Vagina (tissue), 2 donors: ENCODE data around the gene AADAC. TPM values are rescaled to one million over a fixed set of nuclear protein-coding genes. Genes with fewer than 3 reads are reported as not detected.

Experiments used
- DNase-seq, 2 donors: peaks; one replicate each; pipeline ENCODE4 v3.0.0-alpha.2; 2017; ENCODE audit errors: extremely low spot score in 2 of 2
- H3K27ac ChIP-seq: fragments of 200-600 bp; sonication (generic); one replicate; pipeline ENCODE4 v1.5.1; 2019
- H3K27me3 ChIP-seq: fragments of 200-600 bp; sonication (generic); one replicate; pipeline ENCODE4 v1.5.1; 2019
- H3K36me3 ChIP-seq, 2 donors: fragments of 200-600 bp; sonication (generic); one replicate each; pipeline ENCODE4 v1.5.1; 2017 to 2019
- H3K4me1 ChIP-seq: fragments of 200-600 bp; sonication (generic); one replicate; pipeline ENCODE4 v1.5.1; 2019
- H3K4me3 ChIP-seq, 2 donors: fragments of 200-600 bp; sonication (generic); 1 replicate in 1 of 2; 2 replicates in 1 of 2; pipeline ENCODE4 v1.5.1; 2016 to 2019
- H3K9me3 ChIP-seq: fragments of 200-600 bp; sonication (generic); one replicate; pipeline ENCODE4 v1.5.1; 2019
- POLR2A ChIP-seq, 2 donors: fragments of 450-650 bp; IDR thresholded peaks; one replicate each; pipeline ENCODE4 v1.6.1; 2017; ENCODE audit warnings: antibody characterized with exemption in 2 of 2, mild to moderate bottlenecking in 2 of 2, moderate library complexity in 2 of 2
- POLR2AphosphoS5 ChIP-seq, 2 donors: sonication (generic); formaldehyde crosslinking; IDR thresholded peaks; one replicate each; pipeline ENCODE4 v1.9.0; 2017; ENCODE audit warnings: antibody characterized with exemption in 2 of 2, mild to moderate bottlenecking in 2 of 2, low read depth in 1 of 2; ENCODE audit not compliant: insufficient read depth in 1 of 2
- intact Hi-C: fragments of 100-400 bp; cut with DNase I; formaldehyde crosslinking; loops from one replicate; pipeline ENCODE4 v1.15.1; 2023
- total RNA-seq: library from RNA; depleted of rRNA; stranded (reverse); fragments of >200 nt; gene quantifications from one replicate; pipeline ENCODE4 v1.2.3, GENCODE V29; 2016
- TF ChIP-seq, protein P1 (sequence below), 3 experiments: fragments of 450-650 bp in 2 of 3; fragments of 200-600 bp in 1 of 3; sonication (generic) in 1 of 3; IDR thresholded peaks; one replicate each; pipeline ENCODE4 v1.5.1; 2017 to 2019; ENCODE audit warnings: antibody characterized with exemption in 3 of 3, mild to moderate bottlenecking in 2 of 3, moderate library complexity in 2 of 3

AADAC gene
- total RNA-seq, 1 donor from 2014 or later: 2.0 TPM

DNA sequence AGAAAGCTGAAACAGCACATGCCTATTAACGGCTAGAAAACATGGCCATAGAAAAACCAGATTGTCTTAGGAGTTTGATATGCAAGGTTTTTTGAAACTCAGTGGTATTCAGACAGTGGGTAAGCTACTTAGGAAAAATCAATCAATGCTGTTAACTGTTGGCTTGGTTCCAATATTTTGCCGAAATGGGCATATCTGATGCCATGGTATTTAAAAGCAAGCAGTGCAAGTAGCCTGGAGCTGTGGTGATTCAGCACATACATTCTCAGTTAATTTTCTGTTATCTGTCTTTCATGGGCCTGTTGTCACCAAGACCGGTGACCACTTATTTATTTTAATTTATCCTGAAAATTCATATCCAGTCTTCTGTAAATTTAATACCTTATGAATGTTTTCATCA lies 42.2 kb downstream of the AADAC start:
- Histone ChIP-seq H3K36me3 (no peaks in the 10 kb centered on the region), H3K4me1 (no peaks in the 10 kb centered on the region), H3K27ac (no peak overlapping the region), H3K4me3 (no peak overlapping the region), H3K9me3 (no peaks in the 10 kb centered on the region), H3K27me3 (no peaks in the 10 kb centered on the region)
- TF ChIP-seq POLR2AphosphoS5 (IDR thresholded peaks at IDR 0.05; ENCODE audit: insufficient read depth in 1 of 2, low read depth in 1 of 2) (no peak), POLR2A (IDR thresholded peaks at IDR 0.05) (no peak)
- TF ChIP-seq, protein P1, sequence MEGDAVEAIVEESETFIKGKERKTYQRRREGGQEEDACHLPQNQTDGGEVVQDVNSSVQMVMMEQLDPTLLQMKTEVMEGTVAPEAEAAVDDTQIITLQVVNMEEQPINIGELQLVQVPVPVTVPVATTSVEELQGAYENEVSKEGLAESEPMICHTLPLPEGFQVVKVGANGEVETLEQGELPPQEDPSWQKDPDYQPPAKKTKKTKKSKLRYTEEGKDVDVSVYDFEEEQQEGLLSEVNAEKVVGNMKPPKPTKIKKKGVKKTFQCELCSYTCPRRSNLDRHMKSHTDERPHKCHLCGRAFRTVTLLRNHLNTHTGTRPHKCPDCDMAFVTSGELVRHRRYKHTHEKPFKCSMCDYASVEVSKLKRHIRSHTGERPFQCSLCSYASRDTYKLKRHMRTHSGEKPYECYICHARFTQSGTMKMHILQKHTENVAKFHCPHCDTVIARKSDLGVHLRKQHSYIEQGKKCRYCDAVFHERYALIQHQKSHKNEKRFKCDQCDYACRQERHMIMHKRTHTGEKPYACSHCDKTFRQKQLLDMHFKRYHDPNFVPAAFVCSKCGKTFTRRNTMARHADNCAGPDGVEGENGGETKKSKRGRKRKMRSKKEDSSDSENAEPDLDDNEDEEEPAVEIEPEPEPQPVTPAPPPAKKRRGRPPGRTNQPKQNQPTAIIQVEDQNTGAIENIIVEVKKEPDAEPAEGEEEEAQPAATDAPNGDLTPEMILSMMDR (IDR thresholded peaks at IDR 0.05): no peak
- intact Hi-C loops: no loop called here
- DNase-seq: no peak

DNA sequence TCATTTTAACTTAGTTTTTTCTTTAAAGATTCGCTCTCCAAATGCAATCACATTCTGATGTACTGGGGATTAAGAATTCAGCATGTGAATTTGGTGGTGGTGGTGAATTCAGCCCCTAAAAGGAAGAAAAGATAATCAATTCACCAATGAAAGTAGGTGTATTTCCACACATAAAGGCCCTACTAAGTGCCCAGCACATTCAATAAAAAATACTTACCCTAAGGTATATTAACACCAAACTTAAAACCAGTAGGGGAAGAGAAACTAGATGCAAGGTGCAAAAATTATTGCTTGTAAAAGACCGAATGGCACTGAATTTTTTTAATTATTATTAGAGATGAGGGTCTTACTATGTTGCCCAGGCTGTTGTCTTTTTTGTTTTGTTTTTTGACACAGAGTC lies 42.7 kb downstream of the AADAC start:
- no peak for DNase-seq
- Histone ChIP-seq H3K27ac (no peak overlapping the region), H3K4me3 (no peak overlapping the region), H3K4me1 (no peaks in the 10 kb centered on the region), H3K27me3 (no peaks in the 10 kb centered on the region), H3K9me3 (no peaks in the 10 kb centered on the region), H3K36me3 (no peaks in the 10 kb centered on the region)
- intact Hi-C loops: no loop called here
- TF ChIP-seq POLR2A (IDR thresholded peaks at IDR 0.05) (no peak), POLR2AphosphoS5 (IDR thresholded peaks at IDR 0.05; ENCODE audit: insufficient read depth in 1 of 2, low read depth in 1 of 2) (no peak)
- TF ChIP-seq, protein P1 (IDR thresholded peaks at IDR 0.05): no peak

DNA sequence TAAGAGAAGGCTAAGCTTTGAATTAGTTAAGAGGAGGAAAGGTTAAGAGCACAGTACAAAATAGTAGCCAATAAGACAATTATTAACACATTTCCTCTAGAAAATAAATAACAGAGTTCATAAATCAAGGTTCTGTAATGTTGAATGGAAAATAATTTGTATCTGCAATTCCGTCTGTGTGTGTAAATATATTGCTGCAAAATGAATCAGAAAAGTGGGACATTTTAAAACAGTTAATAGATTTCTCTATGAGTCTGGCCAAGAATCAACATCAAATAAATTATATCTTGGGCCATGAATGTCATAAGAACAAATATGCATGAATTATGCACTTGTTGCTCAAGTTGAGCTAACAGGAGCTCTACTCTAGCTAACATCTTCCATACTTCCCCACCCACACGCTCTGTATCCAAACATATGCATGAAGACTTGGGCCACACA lies 45.3 kb downstream of the AADAC start:
- no peak overlapping the region for H3K27ac ChIP-seq
- peaks cover under 1% of the 10 kb centered on the region for H3K4me1 ChIP-seq
- intact Hi-C loops: no loop called here
- H3K9me3 ChIP-seq: no peaks in the 10 kb centered on the region
- H3K36me3 ChIP-seq: no peaks in the 10 kb centered on the region
- no peak for TF ChIP-seq POLR2AphosphoS5 (IDR thresholded peaks at IDR 0.05; ENCODE audit: insufficient read depth in 1 of 2, low read depth in 1 of 2)
- no peak for TF ChIP-seq POLR2A (IDR thresholded peaks at IDR 0.05)
- TF ChIP-seq, protein P1 (IDR thresholded peaks at IDR 0.05): no peak
- H3K27me3 ChIP-seq: no peaks in the 10 kb centered on the region
- H3K4me3 ChIP-seq: no peak overlapping the region
- no peak for DNase-seq

DNA sequence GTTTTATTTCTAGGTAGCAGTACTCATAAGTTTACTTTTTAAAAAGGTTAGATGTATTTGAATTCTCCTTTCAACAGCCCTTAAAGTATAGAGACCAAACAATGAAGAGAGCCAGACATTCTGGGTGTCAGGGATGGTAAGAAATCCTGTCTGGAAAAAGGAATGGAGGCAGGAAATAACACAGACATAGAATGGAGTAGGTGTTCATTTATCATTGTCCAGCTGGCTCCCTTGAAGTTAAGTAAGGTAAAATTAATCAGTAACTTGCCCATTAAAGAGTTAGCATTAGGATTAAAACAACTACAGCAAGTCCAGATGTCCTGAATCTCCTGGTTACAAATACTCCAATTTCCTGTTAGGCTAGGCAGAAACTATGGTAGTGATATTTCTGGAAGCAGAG lies 46.0 kb downstream of the AADAC start:
- no peak for DNase-seq
- Histone ChIP-seq H3K36me3 (no peaks in the 10 kb centered on the region), H3K27me3 (no peaks in the 10 kb centered on the region), H3K4me1 (peaks cover 7% of the 10 kb centered on the region), H3K27ac (no peak overlapping the region), H3K4me3 (no peak overlapping the region), H3K9me3 (no peaks in the 10 kb centered on the region)
- intact Hi-C loops: no loop called here
- TF ChIP-seq POLR2A (IDR thresholded peaks at IDR 0.05): no peak
- TF ChIP-seq, protein P1 (IDR thresholded peaks at IDR 0.05): no peak
- TF ChIP-seq POLR2AphosphoS5 (IDR thresholded peaks at IDR 0.05; ENCODE audit: insufficient read depth in 1 of 2, low read depth in 1 of 2): no peak

DNA sequence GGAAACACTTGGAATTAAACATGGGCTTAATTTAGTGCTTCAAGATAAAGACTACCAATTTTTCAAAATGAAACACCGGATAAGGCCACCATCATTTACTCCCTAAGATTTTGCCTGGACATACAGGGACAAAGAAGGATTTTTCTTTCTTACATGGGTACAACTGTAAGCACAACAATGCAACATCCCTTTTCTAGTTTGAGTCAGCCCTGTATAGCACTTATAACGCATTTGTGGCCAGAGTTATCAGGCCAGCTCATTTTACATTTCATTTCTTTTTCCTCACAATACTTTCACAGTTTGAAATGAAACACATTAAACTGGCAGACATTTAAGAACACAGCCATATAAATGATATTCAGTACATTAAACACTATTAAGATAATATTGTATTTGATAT lies 49.7 kb downstream of the AADAC start:
- intact Hi-C loops: no loop called here
- Histone ChIP-seq H3K36me3 (no peaks in the 10 kb centered on the region), H3K4me1 (peaks cover 14% of the 10 kb centered on the region), H3K9me3 (no peaks in the 10 kb centered on the region), H3K4me3 (no peak overlapping the region), H3K27me3 (no peaks in the 10 kb centered on the region), H3K27ac (no peak overlapping the region)
- TF ChIP-seq POLR2AphosphoS5 (IDR thresholded peaks at IDR 0.05; ENCODE audit: insufficient read depth in 1 of 2, low read depth in 1 of 2): no peak
- no peak for TF ChIP-seq POLR2A (IDR thresholded peaks at IDR 0.05)
- TF ChIP-seq, protein P1 (IDR thresholded peaks at IDR 0.05): no peak
- DNase-seq: no peak
